HepG2 (cell line): Measurements from ENCODE around the gene BCAM. TPM values are rescaled to one million over a fixed set of nuclear protein-coding genes. Genes with fewer than 3 reads are reported as not detected.

Experiments used
- FLYWCH1 ChIP-seq: sonication (generic); formaldehyde crosslinking; IDR thresholded peaks from 2 replicates; pipeline ENCODE4 v1.8.1; 2023; ENCODE audit warnings: mild to moderate bottlenecking, missing genetic modification reagents
- HOXA7 ChIP-seq: sonication (generic); formaldehyde crosslinking; IDR thresholded peaks from 2 replicates; pipeline ENCODE4 v1.8.1; 2022; ENCODE audit warnings: mild to moderate bottlenecking, missing genetic modification reagents, moderate library complexity
- JUNB ChIP-seq: sonication (generic); formaldehyde crosslinking; IDR thresholded peaks from 2 replicates; pipeline ENCODE4 v1.8.0; 2022; ENCODE audit warnings: missing genetic modification reagents, mild to moderate bottlenecking, borderline replicate concordance
- THYN1 ChIP-seq: sonication (generic); formaldehyde crosslinking; IDR thresholded peaks from 2 replicates; pipeline ENCODE4 v1.8.1; 2023; ENCODE audit warnings: low read depth, mild to moderate bottlenecking, moderate library complexity, missing genetic modification reagents, borderline replicate concordance
- ZBTB38 ChIP-seq: sonication (generic); formaldehyde crosslinking; IDR thresholded peaks from 2 replicates; pipeline ENCODE4 v1.5.1; 2020; ENCODE audit warnings: mild to moderate bottlenecking, missing genetic modification reagents
- ZBTB7A ChIP-seq: sonication (generic); formaldehyde crosslinking; IDR thresholded peaks from 2 replicates; pipeline ENCODE4 v1.8.0; 2022; ENCODE audit warnings: mild to moderate bottlenecking, missing genetic modification reagents
- ZIK1 ChIP-seq: sonication (generic); formaldehyde crosslinking; IDR thresholded peaks from 2 replicates; pipeline ENCODE4 v1.5.0; 2020; ENCODE audit warnings: mild to moderate bottlenecking, low read depth, missing genetic modification reagents, borderline replicate concordance
- ZNF431 ChIP-seq: sonication (generic); formaldehyde crosslinking; IDR thresholded peaks from 2 replicates; pipeline ENCODE4 v1.9.0; 2022; ENCODE audit warnings: missing genetic modification reagents, low read depth, mild to moderate bottlenecking, borderline replicate concordance
- ZNF530 ChIP-seq: sonication (generic); formaldehyde crosslinking; IDR thresholded peaks from 2 replicates; pipeline ENCODE4 v1.5.0; 2020; ENCODE audit warnings: low read depth, mild to moderate bottlenecking, missing genetic modification reagents
- ZNF549 ChIP-seq: sonication (generic); formaldehyde crosslinking; IDR thresholded peaks from 2 replicates; pipeline ENCODE4 v1.5.0; 2020; ENCODE audit warnings: missing genetic modification reagents
- ZNF672 ChIP-seq: sonication (generic); formaldehyde crosslinking; IDR thresholded peaks from 2 replicates; pipeline ENCODE4 v1.8.1; 2022; ENCODE audit warnings: missing genetic modification reagents
- ZNF674 ChIP-seq: sonication (generic); formaldehyde crosslinking; IDR thresholded peaks from 2 replicates; pipeline ENCODE4 v1.5.0; 2020; ENCODE audit warnings: low read depth, mild to moderate bottlenecking, missing genetic modification reagents
- ZNF7 ChIP-seq: IDR thresholded peaks from 2 replicates; pipeline ENCODE4 v1.6.1; 2016; ENCODE audit warnings: missing biosample characterization, missing genetic modification reagents
- ZNF782 ChIP-seq: sonication (generic); formaldehyde crosslinking; IDR thresholded peaks from 2 replicates; pipeline ENCODE4 v1.4.0; 2020; ENCODE audit warnings: missing genetic modification reagents, mild to moderate bottlenecking, borderline replicate concordance
- ZNF850 ChIP-seq: sonication (generic); formaldehyde crosslinking; conservative IDR thresholded peaks from 2 replicates; pipeline ENCODE4 v1.9.0; 2021; ENCODE audit warnings: mild to moderate bottlenecking, missing genetic modification reagents
- polyA plus RNA-seq, 8 experiments: library from polyadenylated mRNA; depleted of rRNA in 3 of 8; stranded (reverse) in 7 of 8; unstranded in 1 of 8; fragments of >200 nt; fragmentation: Illumina TruSeq in 4 of 8; extraction: Trizol in 4 of 8; gene quantifications; 2 replicates each; pipeline versions ENCODE4 v1.2.1 to v1.2.3, GENCODE V29; 2011 to 2016; ENCODE audit warnings: low read depth in 4 of 8, missing spikeins in 1 of 8, mixed read lengths in 1 of 8; ENCODE audit not compliant: insufficient read depth in 1 of 8
- total RNA-seq, 5 experiments: library from RNA; depleted of rRNA; stranded (reverse); fragments of >200 nt; fragmentation: Illumina TruSeq; extraction: Trizol; gene quantifications; 2 replicates each; pipeline ENCODE4 v1.2.3, GENCODE V29; 2016; ENCODE audit warnings: low read depth in 1 of 5
- TF ChIP-seq, protein P1 (sequence below): IDR thresholded peaks from 2 replicates; pipeline ENCODE4 v1.6.1; 2012; ENCODE audit warnings: inconsistent platforms
- TF ChIP-seq, protein P2 (sequence below): sonication (generic); formaldehyde crosslinking; IDR thresholded peaks from 2 replicates; pipeline ENCODE4 v1.4.0; 2020; ENCODE audit warnings: missing genetic modification reagents
- TF ChIP-seq, protein P3 (sequence below): sonication (generic); formaldehyde crosslinking; conservative IDR thresholded peaks from 2 replicates; pipeline ENCODE4 v1.8.0; 2022; ENCODE audit warnings: low read depth, missing genetic modification reagents
- TF ChIP-seq, protein P4 (sequence below): sonication (generic); formaldehyde crosslinking; IDR thresholded peaks from 2 replicates; pipeline ENCODE4 v1.8.0; 2022; ENCODE audit warnings: mild to moderate bottlenecking, missing genetic modification reagents, borderline replicate concordance
- TF ChIP-seq, protein P5 (sequence below): sonication (generic); formaldehyde crosslinking; IDR thresholded peaks from 2 replicates; pipeline ENCODE4 v1.5.1; 2020; ENCODE audit warnings: mild to moderate bottlenecking, missing genetic modification reagents, moderate library complexity

BCAM gene
- total and polyA plus RNA-seq, 2 of the 13 experiments (the other 11 are each of a cell fraction or from before 2014, with no cell fraction given) = 51.2 to 62.7 TPM

DNA sequence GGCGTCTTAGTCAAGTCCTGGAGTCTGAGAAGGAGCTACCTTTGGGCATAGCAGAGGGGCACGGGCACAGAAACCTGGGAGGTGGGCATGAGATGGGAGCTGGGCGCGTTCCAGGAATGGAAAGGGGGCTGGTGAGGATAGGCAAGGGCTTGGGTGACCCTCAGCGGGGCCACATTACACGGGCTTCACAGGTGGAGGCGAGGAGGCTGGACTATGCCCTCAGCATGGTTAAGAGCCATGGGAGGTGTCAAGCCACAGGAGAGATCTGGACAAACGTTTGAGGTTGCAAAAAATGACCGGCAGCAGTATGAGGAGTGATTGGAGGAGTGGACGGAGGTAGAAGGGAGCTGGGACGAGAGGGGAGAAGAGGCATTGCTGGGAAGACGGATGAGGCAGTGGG lies 58.7 kb downstream of the BCAM start (continued):
- no peak for TF ChIP-seq THYN1 (CRISPR knock-in tag)
- peak; percentile 72; the same call in 1 of the 2 replicates for TF ChIP-seq ZBTB38 (CRISPR knock-in tag)
- TF ChIP-seq ZNF672 (CRISPR knock-in tag) = no peak
- no peak for TF ChIP-seq ZNF674 (CRISPR knock-in tag)
- no peak for TF ChIP-seq ZIK1 (CRISPR knock-in tag)
- TF ChIP-seq FLYWCH1 = no peak
- TF ChIP-seq, protein P1, sequence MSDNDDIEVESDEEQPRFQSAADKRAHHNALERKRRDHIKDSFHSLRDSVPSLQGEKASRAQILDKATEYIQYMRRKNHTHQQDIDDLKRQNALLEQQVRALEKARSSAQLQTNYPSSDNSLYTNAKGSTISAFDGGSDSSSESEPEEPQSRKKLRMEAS = peak; percentile 35; the same call in 1 of the 2 replicates
- TF ChIP-seq, protein P2, sequence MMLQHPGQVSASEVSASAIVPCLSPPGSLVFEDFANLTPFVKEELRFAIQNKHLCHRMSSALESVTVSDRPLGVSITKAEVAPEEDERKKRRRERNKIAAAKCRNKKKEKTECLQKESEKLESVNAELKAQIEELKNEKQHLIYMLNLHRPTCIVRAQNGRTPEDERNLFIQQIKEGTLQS (CRISPR knock-in tag) = no peak
- no peak for TF ChIP-seq JUNB (CRISPR knock-in tag)
- TF ChIP-seq ZBTB7A (CRISPR knock-in tag) = no peak
- TF ChIP-seq ZNF7 = peak; percentile 63
- TF ChIP-seq ZNF530 (CRISPR knock-in tag) = no peak
- TF ChIP-seq HOXA7 (CRISPR knock-in tag) = no peak
- TF ChIP-seq, protein P3, sequence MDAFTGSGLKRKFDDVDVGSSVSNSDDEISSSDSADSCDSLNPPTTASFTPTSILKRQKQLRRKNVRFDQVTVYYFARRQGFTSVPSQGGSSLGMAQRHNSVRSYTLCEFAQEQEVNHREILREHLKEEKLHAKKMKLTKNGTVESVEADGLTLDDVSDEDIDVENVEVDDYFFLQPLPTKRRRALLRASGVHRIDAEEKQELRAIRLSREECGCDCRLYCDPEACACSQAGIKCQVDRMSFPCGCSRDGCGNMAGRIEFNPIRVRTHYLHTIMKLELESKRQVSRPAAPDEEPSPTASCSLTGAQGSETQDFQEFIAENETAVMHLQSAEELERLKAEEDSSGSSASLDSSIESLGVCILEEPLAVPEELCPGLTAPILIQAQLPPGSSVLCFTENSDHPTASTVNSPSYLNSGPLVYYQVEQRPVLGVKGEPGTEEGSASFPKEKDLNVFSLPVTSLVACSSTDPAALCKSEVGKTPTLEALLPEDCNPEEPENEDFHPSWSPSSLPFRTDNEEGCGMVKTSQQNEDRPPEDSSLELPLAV (CRISPR knock-in tag) = no peak
- TF ChIP-seq ZNF549 = no peak
- no peak for TF ChIP-seq ZNF431
- no peak for TF ChIP-seq ZNF782 (CRISPR knock-in tag)
- TF ChIP-seq, protein P4, sequence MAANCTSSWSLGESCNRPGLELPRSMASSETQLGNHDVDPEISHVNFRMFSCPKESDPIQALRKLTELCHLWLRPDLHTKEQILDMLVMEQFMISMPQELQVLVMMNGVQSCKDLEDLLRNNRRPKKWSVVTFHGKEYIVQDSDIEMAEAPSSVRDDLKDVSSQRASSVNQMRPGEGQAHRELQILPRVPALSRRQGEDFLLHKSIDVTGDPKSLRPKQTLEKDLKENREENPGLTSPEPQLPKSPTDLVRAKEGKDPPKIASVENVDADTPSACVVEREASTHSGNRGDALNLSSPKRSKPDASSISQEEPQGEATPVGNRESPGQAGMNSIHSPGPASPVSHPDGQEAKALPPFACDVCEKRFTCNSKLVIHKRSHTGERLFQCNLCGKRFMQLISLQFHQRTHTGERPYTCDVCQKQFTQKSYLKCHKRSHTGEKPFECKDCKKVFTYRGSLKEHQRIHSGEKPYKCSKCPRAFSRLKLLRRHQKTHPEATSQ (CRISPR knock-in tag) = no peak
- TF ChIP-seq, protein P5, sequence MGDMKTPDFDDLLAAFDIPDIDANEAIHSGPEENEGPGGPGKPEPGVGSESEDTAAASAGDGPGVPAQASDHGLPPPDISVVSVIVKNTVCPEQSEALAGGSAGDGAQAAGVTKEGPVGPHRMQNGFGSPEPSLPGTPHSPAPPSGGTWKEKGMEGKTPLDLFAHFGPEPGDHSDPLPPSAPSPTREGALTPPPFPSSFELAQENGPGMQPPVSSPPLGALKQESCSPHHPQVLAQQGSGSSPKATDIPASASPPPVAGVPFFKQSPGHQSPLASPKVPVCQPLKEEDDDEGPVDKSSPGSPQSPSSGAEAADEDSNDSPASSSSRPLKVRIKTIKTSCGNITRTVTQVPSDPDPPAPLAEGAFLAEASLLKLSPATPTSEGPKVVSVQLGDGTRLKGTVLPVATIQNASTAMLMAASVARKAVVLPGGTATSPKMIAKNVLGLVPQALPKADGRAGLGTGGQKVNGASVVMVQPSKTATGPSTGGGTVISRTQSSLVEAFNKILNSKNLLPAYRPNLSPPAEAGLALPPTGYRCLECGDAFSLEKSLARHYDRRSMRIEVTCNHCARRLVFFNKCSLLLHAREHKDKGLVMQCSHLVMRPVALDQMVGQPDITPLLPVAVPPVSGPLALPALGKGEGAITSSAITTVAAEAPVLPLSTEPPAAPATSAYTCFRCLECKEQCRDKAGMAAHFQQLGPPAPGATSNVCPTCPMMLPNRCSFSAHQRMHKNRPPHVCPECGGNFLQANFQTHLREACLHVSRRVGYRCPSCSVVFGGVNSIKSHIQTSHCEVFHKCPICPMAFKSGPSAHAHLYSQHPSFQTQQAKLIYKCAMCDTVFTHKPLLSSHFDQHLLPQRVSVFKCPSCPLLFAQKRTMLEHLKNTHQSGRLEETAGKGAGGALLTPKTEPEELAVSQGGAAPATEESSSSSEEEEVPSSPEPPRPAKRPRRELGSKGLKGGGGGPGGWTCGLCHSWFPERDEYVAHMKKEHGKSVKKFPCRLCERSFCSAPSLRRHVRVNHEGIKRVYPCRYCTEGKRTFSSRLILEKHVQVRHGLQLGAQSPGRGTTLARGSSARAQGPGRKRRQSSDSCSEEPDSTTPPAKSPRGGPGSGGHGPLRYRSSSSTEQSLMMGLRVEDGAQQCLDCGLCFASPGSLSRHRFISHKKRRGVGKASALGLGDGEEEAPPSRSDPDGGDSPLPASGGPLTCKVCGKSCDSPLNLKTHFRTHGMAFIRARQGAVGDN (CRISPR knock-in tag) = peak; percentile 62
- TF ChIP-seq ZNF850 (CRISPR knock-in tag) = no peak
